ENCODE measurements around the gene FTSJ1.

GRCh38 chrX:48498374-48498809 lies 22.4 kb downstream of the FTSJ1 start:
- TF ChIP-seq CTCF (IDR thresholded peaks at IDR 0.05; ENCODE audit: insufficient read depth, low read length, poor library complexity, severe bottlenecking) (no peak), EZH2phosphoT487 (conservative IDR thresholded peaks at IDR 0.05; ENCODE audit: low read length) (no peak)

Measured in SU-DHL-6 (cell line).